ENCODE data around the gene ATP2A1.
"Not testable (repeated sequence)": the region's sequence is repeated elsewhere in the genome, so short reads cannot be mapped to it uniquely, and the experiment has no call there.

Gene ATP2A1

GRCh38 chr16:28863929-28864793 lies 14.1 kb upstream of the ATP2A1 start:
- no peak for FAIRE-seq

GRCh38 chr16:28865001-28865688 lies 13.1 kb upstream of the ATP2A1 start:
- no peak for FAIRE-seq

- no peak for FAIRE-seq
Measured at GRCh38 chr16:28865722-28866453, 12.4 kb upstream of the ATP2A1 start.

- no peak for FAIRE-seq
Measured at GRCh38 chr16:28866454-28866804, 11.9 kb upstream of the ATP2A1 start.

GRCh38 chr16:28867241-28867640 lies 11.0 kb upstream of the ATP2A1 start:
- FAIRE-seq, result no peak

GRCh38 chr16:28867646-28868045 lies 10.6 kb upstream of the ATP2A1 start:
- not testable (repeated sequence) for FAIRE-seq

GRCh38 chr16:28869201-28869600 lies 9.1 kb upstream of the ATP2A1 start:
- no peak for FAIRE-seq

GRCh38 chr16:28872952-28873351 lies 5.3 kb upstream of the ATP2A1 start:
- FAIRE-seq, result no peak

GRCh38 chr16:28873543-28874201 lies 4.6 kb upstream of the ATP2A1 start:
- no peak for FAIRE-seq

GRCh38 chr16:28874406-28874805 lies 3.9 kb upstream of the ATP2A1 start:
- no peak for FAIRE-seq

GRCh38 chr16:28875134-28876018 lies 2.9 kb upstream of the ATP2A1 start:
- no peak for FAIRE-seq

- no peak for FAIRE-seq
Measured at GRCh38 chr16:28876019-28876659, 2.1 kb upstream of the ATP2A1 start.

GRCh38 chr16:28876973-28877654 lies 1.2 kb upstream of the ATP2A1 start:
- FAIRE-seq, result no peak

- FAIRE-seq, result no peak
Measured at GRCh38 chr16:28877655-28878000, 660 bp upstream of the ATP2A1 start.

- FAIRE-seq, result no peak
Measured at GRCh38 chr16:28879261-28879840, 1.1 kb downstream of the ATP2A1 start.

GRCh38 chr16:28879841-28880588 lies 1.7 kb downstream of the ATP2A1 start:
- no peak for FAIRE-seq

- no peak for FAIRE-seq
Measured at GRCh38 chr16:28880589-28880915, 2.3 kb downstream of the ATP2A1 start.

- FAIRE-seq, result no peak
Measured at GRCh38 chr16:28880955-28881354, 2.7 kb downstream of the ATP2A1 start.

- FAIRE-seq, result not testable (repeated sequence)
Measured at GRCh38 chr16:28881565-28881964, 3.3 kb downstream of the ATP2A1 start.

GRCh38 chr16:28882551-28883160 lies 4.4 kb downstream of the ATP2A1 start:
- FAIRE-seq, result no peak

Data from TTC549 (cell line).